Stimulated activated memory B cell treated with anti-CD40 and anti-IgM and Interleukin-4, amounts not matched to agents 10 μg/mL and 1 μg/mL and 100 μg/mL, for 72 hours (primary cell): ENCODE measurements around the gene YARS2.

ENCODE experiments used
- ATAC-seq: fragments of 150-1000 bp; cut with Tn5 transposase; 2 replicates; pipeline ENCODE4 v1.10.0; 2021
- H3K27ac Mint-ChIP-seq: one replicate; pipeline ENCODE4 v1.8.0; 2022; ENCODE audit warnings: mild to moderate bottlenecking, mixed read lengths
- H3K27me3 Mint-ChIP-seq: one replicate; pipeline ENCODE4 v1.8.0; 2022; ENCODE audit warnings: mixed read lengths
- H3K36me3 Mint-ChIP-seq: one replicate; pipeline ENCODE4 v1.8.0; 2022; ENCODE audit warnings: mixed read lengths
- H3K4me1 Mint-ChIP-seq: one replicate; pipeline ENCODE4 v1.8.0; 2022; ENCODE audit warnings: mixed read lengths
- H3K4me3 Mint-ChIP-seq: one replicate; pipeline ENCODE4 v1.8.0; 2022; ENCODE audit warnings: mild to moderate bottlenecking, moderate library complexity, mixed read lengths
- H3K9me3 Mint-ChIP-seq: one replicate; pipeline ENCODE4 v1.8.0; 2022; ENCODE audit warnings: mixed read lengths

YARS2 gene

GRCh38 chr12:32755654-32756475, at the start of gene YARS2:
Gene YARS2 (minus strand): TSS chr12:32755897. CDS start chr12:32755874, 23 bp downstream.
- Mint-ChIP-seq H3K9me3 (no peaks in the 10 kb centered on the region), H3K4me3 (peak within 1 kb of the TSS; percentile 87), H3K4me1 (peaks cover 9% of the 10 kb centered on the region), H3K27ac (peak within 1 kb of the TSS; percentile 90), H3K36me3 (no peaks in the 10 kb centered on the region), H3K27me3 (no peaks in the 10 kb centered on the region)
- ATAC-seq = peak; percentile 96

GRCh38 chr12:32804301-32804700, 48.6 kb upstream of the YARS2 start:
- no peaks in the 10 kb centered on the region for H3K36me3 Mint-ChIP-seq
- H3K9me3 Mint-ChIP-seq = peaks cover 20% of the 10 kb centered on the region
- ATAC-seq = no peak
- H3K4me1 Mint-ChIP-seq = no peaks in the 10 kb centered on the region
- H3K27me3 Mint-ChIP-seq = peaks cover 13% of the 10 kb centered on the region
- H3K27ac Mint-ChIP-seq = no peak overlapping the region
- no peak overlapping the region for H3K4me3 Mint-ChIP-seq

- Mint-ChIP-seq H3K36me3 (no peaks in the 10 kb centered on the region), H3K4me3 (no peak overlapping the region), H3K27ac (no peak overlapping the region), H3K27me3 (peaks cover 3% of the 10 kb centered on the region), H3K4me1 (no peaks in the 10 kb centered on the region), H3K9me3 (peaks cover 2% of the 10 kb centered on the region)
- ATAC-seq = no peak
These were observed 45.7 kb upstream of the YARS2 start for GRCh38 chr12:32801269-32801980.

- no peak overlapping the region for H3K4me3 Mint-ChIP-seq
- no peaks in the 10 kb centered on the region for H3K36me3 Mint-ChIP-seq
- H3K4me1 Mint-ChIP-seq = no peaks in the 10 kb centered on the region
- H3K27ac Mint-ChIP-seq = no peak overlapping the region
- no peaks in the 10 kb centered on the region for H3K9me3 Mint-ChIP-seq
- no peak for ATAC-seq
- peaks cover 6% of the 10 kb centered on the region for H3K27me3 Mint-ChIP-seq
These were observed 38.6 kb upstream of the YARS2 start for GRCh38 chr12:32794281-32794680.

- peaks cover 9% of the 10 kb centered on the region for H3K27me3 Mint-ChIP-seq
- H3K4me3 Mint-ChIP-seq = no peak overlapping the region
- no peaks in the 10 kb centered on the region for H3K4me1 Mint-ChIP-seq
- no peak overlapping the region for H3K27ac Mint-ChIP-seq
- no peaks in the 10 kb centered on the region for H3K36me3 Mint-ChIP-seq
- no peak for ATAC-seq
- no peaks in the 10 kb centered on the region for H3K9me3 Mint-ChIP-seq
These were observed 34.2 kb upstream of the YARS2 start for GRCh38 chr12:32789916-32790315.

GRCh38 chr12:32789446-32789845, 33.7 kb upstream of the YARS2 start:
- Mint-ChIP-seq H3K27ac (no peak overlapping the region), H3K36me3 (no peaks in the 10 kb centered on the region), H3K4me1 (no peaks in the 10 kb centered on the region), H3K4me3 (no peak overlapping the region), H3K27me3 (peaks cover 13% of the 10 kb centered on the region), H3K9me3 (no peaks in the 10 kb centered on the region)
- no peak for ATAC-seq

- ATAC-seq = no peak
- Mint-ChIP-seq H3K9me3 (no peaks in the 10 kb centered on the region), H3K4me3 (no peak overlapping the region), H3K4me1 (no peaks in the 10 kb centered on the region), H3K36me3 (no peaks in the 10 kb centered on the region), H3K27me3 (peaks cover 23% of the 10 kb centered on the region), H3K27ac (no peak overlapping the region)
These were observed 32.7 kb upstream of the YARS2 start for GRCh38 chr12:32788405-32788804.

- no peak for ATAC-seq
- Mint-ChIP-seq H3K4me1 (no peaks in the 10 kb centered on the region), H3K36me3 (no peaks in the 10 kb centered on the region), H3K27me3 (peaks cover 23% of the 10 kb centered on the region), H3K27ac (no peak overlapping the region), H3K9me3 (no peaks in the 10 kb centered on the region), H3K4me3 (no peak overlapping the region)
These were observed 29.9 kb upstream of the YARS2 start for GRCh38 chr12:32785557-32785956.

GRCh38 chr12:32783029-32783428, 27.3 kb upstream of the YARS2 start:
- Mint-ChIP-seq H3K27me3 (peaks cover 41% of the 10 kb centered on the region), H3K36me3 (no peaks in the 10 kb centered on the region), H3K27ac (no peak overlapping the region), H3K4me3 (no peak overlapping the region), H3K4me1 (no peaks in the 10 kb centered on the region), H3K9me3 (no peaks in the 10 kb centered on the region)
- ATAC-seq = no peak

GRCh38 chr12:32780071-32780470, 24.4 kb upstream of the YARS2 start:
- no peak overlapping the region for H3K27ac Mint-ChIP-seq
- H3K4me1 Mint-ChIP-seq = no peaks in the 10 kb centered on the region
- no peak overlapping the region for H3K4me3 Mint-ChIP-seq
- H3K36me3 Mint-ChIP-seq = no peaks in the 10 kb centered on the region
- H3K9me3 Mint-ChIP-seq = no peaks in the 10 kb centered on the region
- peaks cover 52% of the 10 kb centered on the region for H3K27me3 Mint-ChIP-seq
- no peak for ATAC-seq

GRCh38 chr12:32777691-32778175, 22.0 kb upstream of the YARS2 start:
- peaks cover 49% of the 10 kb centered on the region for H3K27me3 Mint-ChIP-seq
- no peak overlapping the region for H3K4me3 Mint-ChIP-seq

GRCh38 chr12:32777159-32777558, 21.5 kb upstream of the YARS2 start:
- H3K9me3 Mint-ChIP-seq = no peaks in the 10 kb centered on the region
- ATAC-seq = peak; percentile 63
- no peaks in the 10 kb centered on the region for H3K4me1 Mint-ChIP-seq
- no peak overlapping the region for H3K27ac Mint-ChIP-seq
- peaks cover 49% of the 10 kb centered on the region for H3K27me3 Mint-ChIP-seq
- H3K4me3 Mint-ChIP-seq = no peak overlapping the region
- H3K36me3 Mint-ChIP-seq = no peaks in the 10 kb centered on the region

More at GRCh38 chr12:32777691-32778175, 22.0 kb upstream of the YARS2 start:
- H3K9me3 Mint-ChIP-seq = no peaks in the 10 kb centered on the region
- no peaks in the 10 kb centered on the region for H3K4me1 Mint-ChIP-seq
- H3K27ac Mint-ChIP-seq = no peak overlapping the region
- ATAC-seq = no peak
- H3K36me3 Mint-ChIP-seq = no peaks in the 10 kb centered on the region

- no peaks in the 10 kb centered on the region for H3K4me1 Mint-ChIP-seq
- no peak overlapping the region for H3K4me3 Mint-ChIP-seq
- H3K27ac Mint-ChIP-seq = no peak overlapping the region
- no peaks in the 10 kb centered on the region for H3K36me3 Mint-ChIP-seq
- no peaks in the 10 kb centered on the region for H3K9me3 Mint-ChIP-seq
- no peak for ATAC-seq
- H3K27me3 Mint-ChIP-seq = peaks cover 58% of the 10 kb centered on the region
These were observed 20.6 kb upstream of the YARS2 start for GRCh38 chr12:32776258-32776657.

- no peak for ATAC-seq
- H3K36me3 Mint-ChIP-seq = no peaks in the 10 kb centered on the region
- H3K27me3 Mint-ChIP-seq = peaks cover 57% of the 10 kb centered on the region
- no peaks in the 10 kb centered on the region for H3K9me3 Mint-ChIP-seq
- H3K27ac Mint-ChIP-seq = no peak overlapping the region
- no peaks in the 10 kb centered on the region for H3K4me1 Mint-ChIP-seq
- H3K4me3 Mint-ChIP-seq = no peak overlapping the region
These were observed 18.0 kb upstream of the YARS2 start for GRCh38 chr12:32773691-32774090.

GRCh38 chr12:32770141-32770540, 14.4 kb upstream of the YARS2 start:
- no peak for ATAC-seq

GRCh38 chr12:32768518-32768917, 12.8 kb upstream of the YARS2 start:
- H3K9me3 Mint-ChIP-seq = no peaks in the 10 kb centered on the region
- no peak overlapping the region for H3K27ac Mint-ChIP-seq
- ATAC-seq = no peak
- H3K27me3 Mint-ChIP-seq = peaks cover 25% of the 10 kb centered on the region
- H3K36me3 Mint-ChIP-seq = no peaks in the 10 kb centered on the region
- H3K4me3 Mint-ChIP-seq = no peak overlapping the region
- H3K4me1 Mint-ChIP-seq = no peaks in the 10 kb centered on the region

More at GRCh38 chr12:32770141-32770540, 14.4 kb upstream of the YARS2 start:
- H3K36me3 Mint-ChIP-seq = no peaks in the 10 kb centered on the region
- H3K27ac Mint-ChIP-seq = no peak overlapping the region
- H3K4me3 Mint-ChIP-seq = no peak overlapping the region
- peaks cover 32% of the 10 kb centered on the region for H3K27me3 Mint-ChIP-seq
- no peaks in the 10 kb centered on the region for H3K9me3 Mint-ChIP-seq
- no peaks in the 10 kb centered on the region for H3K4me1 Mint-ChIP-seq
